HCT116 (cell line): Measurements from ENCODE around the gene AXIN1. TPM values are rescaled to one million over a fixed set of nuclear protein-coding genes. Genes with fewer than 3 reads are reported as not detected.

Source experiments
- ATAC-seq: fragments of 200-7000 bp; cut with Tn5 transposase; 2 replicates; pipeline ENCODE4 v1.9.1; 2020; ENCODE audit warnings: mild to moderate bottlenecking, moderate library complexity
- BruUV-seq: library from RNA; stranded (reverse); fragments of 400-500 nt; replicated peaks from 2 replicates; lab custom pipeline; 2021; lab: Mats Ljungman, UMichigan
- CTCF ChIA-PET: fragments of 300-600 bp; sonication (Branson Sonifier 250); formaldehyde crosslinking; loops from one replicate; lab custom pipeline; 2021; ENCODE audit warnings: antibody characterized with exemption; lab: Charles Lee
- POLR2A ChIA-PET: fragments of 300-600, 350-600 bp; sonication (Branson Sonifier 250); formaldehyde crosslinking; loops from one replicate; lab custom pipeline; 2021; ENCODE audit warnings: antibody characterized with exemption; lab: Charles Lee
- RAD21 ChIA-PET, 2 experiments: fragments of 300-600 bp; sonication (Branson Sonifier 250); formaldehyde crosslinking; loops; one replicate each; lab custom pipeline; 2023; ENCODE audit warnings: low total read pairs in 2 of 2; ENCODE audit not compliant: uncharacterized antibody in 2 of 2, unreplicated experiment in 2 of 2, low non-redundant PET in 1 of 2; lab: Charles Lee
- DNase-seq: peaks from one replicate; pipeline ENCODE4 v3.0.0-alpha.2; 2010; ENCODE audit warnings: low read depth, low spot score
- H2AFZ ChIP-seq: fragments of 200-600 bp; shearing (Covaris generic), sonication (generic); 2 replicates; pipeline ENCODE4 v1.6.1; 2017; ENCODE audit warnings: low read depth, mixed run types, mixed read lengths, antibody characterized with exemption, low read length; ENCODE audit not compliant: poor library complexity, severe bottlenecking
- H3K27ac ChIP-seq: 2 replicates; pipeline ENCODE4 v1.5.1; 2012; ENCODE audit warnings: low read depth, low read length
- H3K27me3 ChIP-seq: fragments of 200-600 bp; sonication (generic); 2 replicates; pipeline ENCODE4 v1.6.1; 2016; ENCODE audit warnings: mixed run types, low read length, mixed read lengths; ENCODE audit not compliant: insufficient read depth
- H3K36me3 ChIP-seq, 2 experiments: fragments of 200-500 bp in 1 of 2; fragments of 200-600 bp in 1 of 2; sonication (Bioruptor generic) in 1 of 2; sonication (generic) in 1 of 2; 2 replicates each; pipeline versions ENCODE4 v1.5.1 to v1.6.1; 2014 to 2016; ENCODE audit warnings: low read length in 2 of 2, inconsistent platforms in 1 of 2, mixed read lengths in 1 of 2, mixed run types in 1 of 2; ENCODE audit not compliant: insufficient read depth in 2 of 2, control insufficient read depth in 1 of 2
- H3K4me1 ChIP-seq, 2 experiments: fragments of 200-600 bp in 1 of 2; sonication (generic) in 1 of 2; 2 replicates each; pipeline versions ENCODE4 v1.5.1 to v1.6.1; 2012 to 2017; ENCODE audit warnings: low read length in 2 of 2, inconsistent platforms in 1 of 2, mild to moderate bottlenecking in 1 of 2, mixed read lengths in 1 of 2, mixed run types in 1 of 2, moderate library complexity in 1 of 2; ENCODE audit not compliant: insufficient read depth in 2 of 2, control insufficient read depth in 1 of 2
- H3K4me2 ChIP-seq: fragments of 200-600 bp; sonication (generic); 2 replicates; pipeline ENCODE4 v1.6.1; 2017; ENCODE audit warnings: mixed run types, low read length, mixed read lengths
- H3K4me3 ChIP-seq, 2 experiments: fragments of 200-600 bp in 1 of 2; sonication (generic) in 1 of 2; replicated peaks in 1 of 2; 2 replicates each; pipeline ENCODE4 v1.5.1; 2011 to 2016; ENCODE audit warnings: low read length in 2 of 2, control low read depth in 1 of 2, low read depth in 1 of 2, mild to moderate bottlenecking in 1 of 2, mixed read lengths in 1 of 2, mixed run types in 1 of 2
- H3K79me2 ChIP-seq: fragments of 200-600 bp; sonication (generic); 2 replicates; pipeline ENCODE4 v1.6.1; 2017; ENCODE audit warnings: mild to moderate bottlenecking, mixed run types, low read length, moderate library complexity, mixed read lengths; ENCODE audit not compliant: insufficient read depth
- H3K9ac ChIP-seq: fragments of 200-600 bp; sonication (generic); 2 replicates; pipeline ENCODE4 v1.6.1; 2016; ENCODE audit warnings: low read length, mixed read lengths
- H3K9me2 ChIP-seq: fragments of 200-600 bp; sonication (generic), shearing (Covaris generic); 2 replicates; pipeline ENCODE4 v1.6.1; 2017; ENCODE audit warnings: mixed run types, mild to moderate bottlenecking, moderate library complexity; ENCODE audit not compliant: insufficient read depth
- H3K9me3 ChIP-seq, 2 experiments: fragments of 200-500 bp in 1 of 2; fragments of 200-600 bp in 1 of 2; sonication (Bioruptor generic) in 1 of 2; sonication (generic) in 1 of 2; 2 replicates each; pipeline ENCODE4 v1.6.1; 2014 to 2017; ENCODE audit warnings: low read length in 2 of 2, mixed read lengths in 2 of 2, inconsistent platforms in 1 of 2, low read depth in 1 of 2, mild to moderate bottlenecking in 1 of 2, mixed run types in 1 of 2, moderate library complexity in 1 of 2; ENCODE audit not compliant: control insufficient read depth in 1 of 2, insufficient read depth in 1 of 2
- H4K20me1 ChIP-seq: fragments of 200-600 bp; sonication (generic), shearing (Covaris generic); 2 replicates; pipeline ENCODE4 v1.6.1; 2017; ENCODE audit warnings: mixed run types, mild to moderate bottlenecking, moderate library complexity; ENCODE audit not compliant: insufficient read depth
- ATF3 ChIP-seq: IDR thresholded peaks from 2 replicates; pipeline ENCODE4 v1.6.1; 2012
- CTCF ChIP-seq, 3 experiments: fragments of 200-600 bp in 1 of 3; sonication (generic) in 1 of 3; IDR thresholded peaks in 2 of 3; conservative IDR thresholded peaks in 1 of 3; 2 replicates each; pipeline ENCODE4 v1.5.1; 2012 to 2017; ENCODE audit warnings: low read depth in 2 of 3, low read length in 2 of 3, antibody characterized with exemption in 1 of 3, borderline replicate concordance in 1 of 3, control low read depth in 1 of 3, mild to moderate bottlenecking in 1 of 3, mixed read lengths in 1 of 3, mixed run types in 1 of 3, moderate library complexity in 1 of 3; ENCODE audit not compliant: insufficient read depth in 1 of 3
- EGR1 ChIP-seq: IDR thresholded peaks from 2 replicates; pipeline ENCODE4 v1.6.1; 2012; ENCODE audit warnings: low read depth
- ELF1 ChIP-seq: IDR thresholded peaks from 2 replicates; pipeline ENCODE4 v1.6.1; 2012; ENCODE audit warnings: low read depth, borderline replicate concordance
- EZH2phosphoT487 ChIP-seq: fragments of 200-600 bp; IDR thresholded peaks from 2 replicates; pipeline ENCODE4 v1.6.1; 2018; ENCODE audit warnings: antibody characterized with exemption, borderline replicate concordance
- MAX ChIP-seq: IDR thresholded peaks from 2 replicates; pipeline ENCODE4 v1.6.1; 2012
- POLR2AphosphoS5 ChIP-seq: IDR thresholded peaks from 2 replicates; pipeline ENCODE4 v1.6.1; 2011; ENCODE audit warnings: mild to moderate bottlenecking, low read depth, low read length, moderate library complexity
- RAD21 ChIP-seq: IDR thresholded peaks from 2 replicates; pipeline ENCODE4 v1.6.1; 2012; ENCODE audit warnings: low read depth, mild to moderate bottlenecking
- REST ChIP-seq: IDR thresholded peaks from 2 replicates; pipeline ENCODE4 v1.6.1; 2012; ENCODE audit warnings: low read depth
- SP1 ChIP-seq: IDR thresholded peaks from 2 replicates; pipeline ENCODE4 v1.6.1; 2012; ENCODE audit warnings: low read depth
- TCF7L2 ChIP-seq: IDR thresholded peaks from 2 replicates; pipeline ENCODE4 v1.7.0; 2011; ENCODE audit warnings: borderline replicate concordance, inconsistent platforms; ENCODE audit not compliant: insufficient read depth, insufficient read length; ENCODE audit errors: extremely low read depth
- YY1 ChIP-seq: IDR thresholded peaks from 2 replicates; pipeline ENCODE4 v1.6.1; 2011; ENCODE audit warnings: low read length, low read depth, moderate library complexity, mild to moderate bottlenecking; ENCODE audit not compliant: insufficient replicate concordance; ENCODE audit errors: extremely low read depth
- ZBTB33 ChIP-seq: IDR thresholded peaks from 2 replicates; pipeline ENCODE4 v1.6.1; 2011; ENCODE audit warnings: mild to moderate bottlenecking, low read length, moderate library complexity; ENCODE audit not compliant: insufficient replicate concordance; ENCODE audit errors: extremely low read depth
- ZFX ChIP-seq: fragments of 450-650 bp; IDR thresholded peaks from 2 replicates; pipeline ENCODE4 v1.6.1; 2017
- ZNF274 ChIP-seq: fragments of 200-500 bp; sonication (Bioruptor generic); IDR thresholded peaks from 2 replicates; pipeline ENCODE4 v1.6.1; 2014; ENCODE audit warnings: mild to moderate bottlenecking, low read depth, low read length, inconsistent platforms
- intact Hi-C: fragments of 100-400 bp; cut with micrococcal nuclease; formaldehyde crosslinking; loops from 2 replicates; pipeline ENCODE4 v1.10.0; 2022
- total RNA-seq: library from RNA; stranded (reverse); gene quantifications from one replicate; pipeline ENCODE4 v1.2.1, GENCODE V29; 2021; ENCODE audit not compliant: unreplicated experiment

The AXIN1 gene
- total RNA-seq, 1 experiment from 2014 or later = 20.2 TPM

GRCh38 chr16:259226-259625, 93.3 kb downstream of the AXIN1 start:
- CTCF ChIA-PET = no interaction called here
- POLR2A ChIA-PET = no interaction called here
- intact Hi-C loops = no loop called here

More at GRCh38 chr16:259226-259625, 93.3 kb downstream of the AXIN1 start:
- H3K9ac ChIP-seq = no peak overlapping the region
- no peak for ATAC-seq
- no TSS peak for BruUV-seq
- no peak overlapping the region for H3K4me2 ChIP-seq
- H3K27me3 ChIP-seq = no peaks in the 10 kb centered on the region
- H3K4me3 ChIP-seq = no peak overlapping the region
- no peak overlapping the region for H2AFZ ChIP-seq
- H3K9me3 ChIP-seq = no peaks in the 10 kb centered on the region
- no peaks in the 10 kb centered on the region for H3K9me2 ChIP-seq
- no peak for DNase-seq
- RAD21 ChIA-PET = no interaction called here
- H3K27ac ChIP-seq = no peak overlapping the region
- no peaks in the 10 kb centered on the region for H4K20me1 ChIP-seq
- H3K79me2 ChIP-seq = no peaks in the 10 kb centered on the region
- TF ChIP-seq ELF1 (no peak), YY1 (no peak), RAD21 (no peak), ATF3 (no peak), SP1 (no peak), POLR2AphosphoS5 (no peak), ZNF274 (no peak), EGR1 (no peak), TCF7L2 (no peak), ZBTB33 (no peak), EZH2phosphoT487 (no peak), CTCF (IDR thresholded peaks at IDR 0.05 in 2 of 3, conservative IDR thresholded peaks at IDR 0.05 in 1 of 3; ENCODE audit: borderline replicate concordance in 1 of 3, insufficient read depth in 1 of 3, low read depth in 2 of 3, low read length in 2 of 3) (no peak), MAX (no peak), REST (no peak), ZFX (no peak)
- H3K36me3 ChIP-seq = no peaks in the 10 kb centered on the region
- no peaks in the 10 kb centered on the region for H3K4me1 ChIP-seq
